Measurements from ENCODE around the gene GNAS. TPM values are rescaled to one million over a fixed set of nuclear protein-coding genes. Genes with fewer than 3 reads are reported as not detected.
A peak's percentile ranks its signal among the peaks of the same experiment; 100 is the strongest.

The GNAS gene
- total and polyA plus RNA-seq, 10 donors = 722 to 854 (median 770) TPM

GRCh38 chr20:58855506-58856389 is 3.2 kb downstream of the GNAS start:
- H3K9me3 ChIP-seq = no peaks in the 10 kb centered on the region
- H3K36me3 ChIP-seq = no peaks in the 10 kb centered on the region
- peaks cover 0 to 93% (median 63%) of the 10 kb centered on the region in 7 donors for H3K27me3 ChIP-seq (replicated peaks in 1 of 7)
- DNase-seq = no peak
- no peak for TF ChIP-seq CTCF (IDR thresholded peaks at IDR 0.05 in 8 of 11, conservative IDR thresholded peaks at IDR 0.05 in 3 of 11)
- TF ChIP-seq POLR2A (IDR thresholded peaks at IDR 0.05) = no peak
- TF ChIP-seq POLR2AphosphoS5 (IDR thresholded peaks at IDR 0.05) = no peak
- H3K4me3 ChIP-seq = peak overlapping the region in 1 of 8 donors; percentile 60
- peaks cover 0 to 47% (median 36%) of the 10 kb centered on the region in 6 donors for H3K4me1 ChIP-seq
- WGBS, 5 donors = 46 to 59% (median 53%) methylated on average over 54 to 57 of the region's 57 CpGs
- H3K27ac ChIP-seq = no peak overlapping the region
- intact Hi-C loops (cut with DNase I; ENCODE audit: low total_unique reads) = no loop called here

GRCh38 chr20:58863044-58863790 is 10.7 kb downstream of the GNAS start:
- Histone ChIP-seq H3K27me3 (replicated peaks in 1 of 7) (peaks cover 0 to 28% (median 3%) of the 10 kb centered on the region in 7 donors), H3K9me3 (no peaks in the 10 kb centered on the region), H3K4me3 (no peak overlapping the region), H3K27ac (no peak overlapping the region), H3K36me3 (no peaks in the 10 kb centered on the region), H3K4me1 (no peaks in the 10 kb centered on the region)
- WGBS, 5 donors = 74 to 86% (median 76%) methylated on average over 7 of the region's 7 CpGs
- no peak for DNase-seq
- TF ChIP-seq POLR2A (IDR thresholded peaks at IDR 0.05) (no peak), POLR2AphosphoS5 (IDR thresholded peaks at IDR 0.05) (no peak), CTCF (IDR thresholded peaks at IDR 0.05 in 8 of 11, conservative IDR thresholded peaks at IDR 0.05 in 3 of 11) (no peak)
- intact Hi-C loops (cut with DNase I; ENCODE audit: low total_unique reads) = no loop called here

GRCh38 chr20:58864346-58864745 is 11.8 kb downstream of the GNAS start:
- H3K9me3 ChIP-seq = no peaks in the 10 kb centered on the region
- H3K27me3 ChIP-seq (replicated peaks in 1 of 7) = peaks cover 0 to 17% (median 0%) of the 10 kb centered on the region in 7 donors
- 34 to 57% (median 40%) methylated on average over 2 of the region's 2 CpGs for WGBS, 5 donors
- no peak for DNase-seq
- intact Hi-C loops (cut with DNase I; ENCODE audit: low total_unique reads) = no loop called here
- no peak overlapping the region for H3K4me3 ChIP-seq
- no peak overlapping the region for H3K27ac ChIP-seq
- no peaks in the 10 kb centered on the region for H3K4me1 ChIP-seq
- TF ChIP-seq POLR2A (IDR thresholded peaks at IDR 0.05) (no peak), CTCF (IDR thresholded peaks at IDR 0.05 in 8 of 11, conservative IDR thresholded peaks at IDR 0.05 in 3 of 11) (peak in 5 of 11 experiments; percentile 20 to 40 (median 25)), POLR2AphosphoS5 (IDR thresholded peaks at IDR 0.05) (no peak)
- H3K36me3 ChIP-seq = no peaks in the 10 kb centered on the region

- H3K27ac ChIP-seq = no peak overlapping the region
- no peak overlapping the region for H3K4me3 ChIP-seq
- H3K27me3 ChIP-seq (replicated peaks in 1 of 7) = peaks cover 0 to 8% (median 0%) of the 10 kb centered on the region in 7 donors
- H3K36me3 ChIP-seq = no peaks in the 10 kb centered on the region
- TF ChIP-seq POLR2AphosphoS5 (IDR thresholded peaks at IDR 0.05) (no peak), CTCF (IDR thresholded peaks at IDR 0.05 in 8 of 11, conservative IDR thresholded peaks at IDR 0.05 in 3 of 11) (no peak), POLR2A (IDR thresholded peaks at IDR 0.05) (no peak)
- H3K9me3 ChIP-seq = no peaks in the 10 kb centered on the region
- intact Hi-C loops (cut with DNase I; ENCODE audit: low total_unique reads) = loop anchor here (5.0 kb wide), 3 partner anchors 356 to 631 kb away; no protein-coding TSS in a partner anchor
- WGBS, 5 donors = 84 to 97% (median 91%) methylated on average over 2 of the region's 2 CpGs
- peaks cover 0 to 9% (median 2%) of the 10 kb centered on the region in 6 donors for H3K4me1 ChIP-seq
- DNase-seq = no peak
These were observed 13.3 kb downstream of the GNAS start for GRCh38 chr20:58865843-58866242.
